K562 (cell line): ENCODE results near the gene APOL4. TPM values are rescaled to one million over a fixed set of nuclear protein-coding genes. Genes with fewer than 3 reads are reported as not detected.

Experiments
- ATAC-seq: fragments of 200-7000 bp; cut with Tn5 transposase; 3 replicates; pipeline ENCODE4 v1.9.1; 2020; ENCODE audit warnings: moderate library complexity
- BruUV-seq: library from RNA; stranded (reverse); fragments of 400-500 nt; replicated peaks from 2 replicates; lab custom pipeline; 2021; lab: Mats Ljungman, UMichigan
- CTCF ChIA-PET: fragments of 300-600 bp; formaldehyde crosslinking; extraction: SDS; loops from one replicate; lab custom pipeline; 2021; ENCODE audit warnings: low intra/inter-chr PET ratio; lab: Yijun Ruan, JAX
- POLR2A ChIA-PET: fragments of 300-600, 350-650 bp; sonication (Branson Sonifier 250); formaldehyde crosslinking; extraction: SDS; loops from one replicate; lab custom pipeline; 2021; ENCODE audit warnings: antibody characterized with exemption, inconsistent platforms; lab: Yijun Ruan, JAX
- DNase-seq, 4 experiments: peaks; one replicate each; pipeline versions ENCODE4 v3.0.0 to v3.0.0-alpha.2; 2011 to 2018; ENCODE audit warnings: low spot score in 3 of 4, mixed read lengths in 3 of 4; ENCODE audit errors: extremely low read depth in 1 of 4
- FAIRE-seq: peaks from 2 replicates; lab custom pipeline; 2011; peaks lifted over from hg19 to GRCh38; lab: Jason Lieb, UNC
- H2AFZ ChIP-seq: 2 replicates; pipeline ENCODE4 v1.6.0; 2011; ENCODE audit warnings: low read depth, low read length, control low read depth, inconsistent platforms
- H3K27ac ChIP-seq: fragments of 200-600 bp; 3 replicates; pipeline ENCODE4 v1.8.0; 2011; ENCODE audit warnings: low read depth, mild to moderate bottlenecking, control low read depth, inconsistent platforms, low read length, moderate library complexity, mixed read lengths; ENCODE audit errors: extremely low read depth
- H3K27me3 ChIP-seq, 2 experiments: fragments of 300-600 bp in 1 of 2; 2 replicates in 1 of 2; 3 replicates in 1 of 2; pipeline versions ENCODE4 v1.6.0 to v1.8.0; 2011; ENCODE audit warnings: inconsistent platforms in 2 of 2, low read length in 2 of 2, mild to moderate bottlenecking in 1 of 2, mixed read lengths in 1 of 2, moderate library complexity in 1 of 2; ENCODE audit not compliant: control insufficient read depth in 2 of 2, insufficient read depth in 2 of 2
- H3K36me3 ChIP-seq: fragments of 300-600 bp; 3 replicates; pipeline ENCODE4 v1.8.0; 2011; ENCODE audit warnings: mild to moderate bottlenecking, low read length, inconsistent platforms; ENCODE audit not compliant: control insufficient read depth, insufficient read depth
- H3K4me1 ChIP-seq, 2 experiments: fragments of 200-600 bp in 1 of 2; replicated peaks in 1 of 2; 2 replicates in 1 of 2; 3 replicates in 1 of 2; pipeline versions ENCODE4 v1.5.1 to v1.8.0; 2011; ENCODE audit warnings: inconsistent platforms in 2 of 2, low read length in 2 of 2, mild to moderate bottlenecking in 1 of 2, mixed read lengths in 1 of 2, moderate library complexity in 1 of 2; ENCODE audit not compliant: control insufficient read depth in 2 of 2, insufficient read depth in 2 of 2
- H3K4me2 ChIP-seq: 2 replicates; pipeline ENCODE4 v1.6.1; 2011; ENCODE audit warnings: low read length, control low read depth, inconsistent platforms, mixed read lengths; ENCODE audit not compliant: insufficient read depth
- H3K4me3 ChIP-seq: fragments of 200-600 bp; sonication (generic), shearing (Covaris generic); 2 replicates; pipeline ENCODE4 v1.5.1; 2016; ENCODE audit warnings: control low read depth, inconsistent platforms
- H3K79me2 ChIP-seq: fragments of 200-600 bp; 3 replicates; pipeline ENCODE4 v1.8.0; 2011; ENCODE audit warnings: low read length, inconsistent platforms; ENCODE audit not compliant: control insufficient read depth, insufficient read depth
- H3K9ac ChIP-seq, 2 experiments: 2 replicates each; pipeline versions ENCODE4 v1.6.0 to v1.6.1; 2011; ENCODE audit warnings: low read depth in 2 of 2, low read length in 2 of 2, control low read depth in 1 of 2, inconsistent platforms in 1 of 2, mild to moderate bottlenecking in 1 of 2, mixed read lengths in 1 of 2; ENCODE audit not compliant: insufficient read depth in 1 of 2
- H3K9me1 ChIP-seq: one replicate; pipeline ENCODE4 v1.6.0; 2011; ENCODE audit warnings: inconsistent platforms, mild to moderate bottlenecking, low read length, moderate library complexity; ENCODE audit not compliant: control insufficient read depth, insufficient read depth
- H3K9me3 ChIP-seq: replicated peaks from 2 replicates; pipeline ENCODE4 v1.5.1; 2011; ENCODE audit warnings: low read depth, low read length, inconsistent platforms; ENCODE audit not compliant: control insufficient read depth, insufficient read depth
- H4K20me1 ChIP-seq: replicated peaks from 2 replicates; pipeline ENCODE4 v1.6.1; 2011; ENCODE audit warnings: low read length, inconsistent platforms, mixed read lengths; ENCODE audit not compliant: control insufficient read depth, insufficient read depth
- YBX1 ChIP-seq: fragments of 450-650 bp; IDR thresholded peaks from 2 replicates; pipeline ENCODE4 v1.7.1; 2016; ENCODE audit warnings: mild to moderate bottlenecking
- ZFP1 ChIP-seq: fragments of 450-650 bp; formaldehyde crosslinking; IDR thresholded peaks from 2 replicates; pipeline ENCODE4 v1.4.0; 2020; ENCODE audit warnings: mild to moderate bottlenecking, mixed read lengths
- WGBS: fragments of 100-300 bp; shearing (Covaris generic); methylation state at CpG from one replicate; pipeline ENCODE4 v1.1.6; 2016; ENCODE audit warnings: low coverage, mixed read lengths; ENCODE audit not compliant: insufficient coverage; ENCODE audit errors: missing lambda C conversion rate; 5-methylcytosine and 5-hydroxymethylcytosine counted together
- in situ Hi-C: fragments of 300-500 bp; cut with MboI; formaldehyde crosslinking; loops from 4 replicates; pipeline ENCODE4 v1.15.0; 2018; ENCODE audit warnings: inconsistent platforms, mixed read lengths
- intact Hi-C: fragments of 100-400 bp; cut with micrococcal nuclease; formaldehyde crosslinking; loops from 2 replicates; pipeline ENCODE4 v1.14.2; 2022
- polyA plus RNA-seq, 8 experiments: library from polyadenylated mRNA; depleted of rRNA in 4 of 8; stranded (reverse) in 5 of 8; unstranded in 3 of 8; fragments of >200 nt; fragmentation: Nextera tagmentation in 2 of 8; fragmentation: Illumina TruSeq in 1 of 8; extraction: Ambion mirVana in 2 of 8; extraction: Trizol in 1 of 8; gene quantifications; 2 replicates each; pipeline versions ENCODE4 v1.2.1 to v1.2.3, GENCODE V29; 2011 to 2014; ENCODE audit warnings: inconsistent platforms in 1 of 8, missing spikeins in 1 of 8
- total RNA-seq, 7 experiments: library from RNA; depleted of rRNA in 6 of 7; stranded (reverse); fragments of >200 nt in 6 of 7; fragmentation: Illumina TruSeq in 2 of 7; extraction: Trizol in 2 of 7; gene quantifications; 2 replicates each; pipeline versions ENCODE4 v1.2.1 to v1.2.3, GENCODE V29; 2011 to 2021; ENCODE audit warnings: low replicate concordance in 1 of 7
- TF ChIP-seq, protein P1 (sequence below): fragments of 450-650 bp; IDR thresholded peaks from 2 replicates; pipeline ENCODE4 v1.6.1; 2016

APOL4 gene
- total and polyA plus RNA-seq, 9 of the 15 experiments (the other 6 are each of a cell fraction or from before 2014, with no cell fraction given) = 6.5 to 15.0 (median 9.8) TPM

DNA sequence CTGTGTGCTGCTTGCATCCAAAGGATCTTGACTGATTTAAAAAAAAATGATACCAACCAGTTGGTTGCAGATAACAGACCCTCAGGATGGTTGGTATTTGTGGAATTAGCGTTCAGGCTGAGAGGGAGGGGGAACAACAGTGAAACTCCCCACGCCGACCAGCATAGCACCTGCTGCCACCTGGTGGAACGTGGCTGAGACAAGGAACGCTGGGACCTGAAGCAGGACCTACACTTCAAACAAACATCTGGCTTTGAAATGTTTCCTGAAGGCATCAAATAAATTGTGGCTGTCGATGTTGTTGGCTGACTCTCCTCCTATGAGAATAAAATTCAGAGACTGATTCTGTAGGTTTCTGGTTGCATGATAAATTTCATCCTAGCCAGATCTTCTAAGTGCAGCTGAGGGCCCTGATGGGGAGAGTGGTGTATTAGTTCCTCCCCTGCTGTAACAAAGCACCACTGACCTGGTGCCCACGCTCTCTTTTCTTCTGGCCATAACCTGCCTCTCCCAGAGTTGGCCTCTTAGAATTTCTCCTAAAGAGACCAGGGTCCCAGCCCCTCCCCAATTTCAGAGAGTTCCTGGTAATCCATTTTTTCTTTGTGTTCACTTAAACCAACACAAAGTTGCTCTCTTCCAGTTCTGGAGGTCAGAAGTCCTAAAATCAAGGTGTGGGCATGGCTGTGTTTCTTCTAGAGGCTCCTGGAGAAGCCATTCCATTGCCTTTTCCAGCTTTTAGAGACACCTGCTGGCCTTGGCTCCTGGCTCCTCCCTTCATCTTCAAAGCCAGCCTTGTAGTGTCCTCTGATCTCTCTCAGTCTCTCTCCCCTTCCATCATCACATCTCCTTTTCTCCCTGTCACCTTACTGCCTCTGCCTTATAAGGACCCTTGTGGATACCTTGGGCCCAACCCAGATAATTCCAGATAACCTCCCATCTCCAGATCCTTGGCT lies 20.5 kb upstream of the APOL4 start (continued):
- TF ChIP-seq ZFP1 (CRISPR knock-in tag) = no peak

- H3K27ac ChIP-seq = no peak overlapping the region
- ATAC-seq (no peak), FAIRE-seq (no peak), DNase-seq (no peak)
- H3K4me2 ChIP-seq = no peak overlapping the region
- POLR2A ChIA-PET = no interaction called here
- no peaks in the 10 kb centered on the region for H3K9me1 ChIP-seq
- in situ Hi-C loops (no loop called here), intact Hi-C loops (loop anchor here (5.0 kb wide), 2 partner anchors 38 to 73 kb away; no protein-coding TSS in a partner anchor)
- H3K79me2 ChIP-seq = no peaks in the 10 kb centered on the region
- no peaks in the 10 kb centered on the region for H3K36me3 ChIP-seq
- no peak overlapping the region for H3K9ac ChIP-seq
- no peaks in the 10 kb centered on the region for H3K27me3 ChIP-seq
- H3K4me3 ChIP-seq = no peak overlapping the region
- H2AFZ ChIP-seq = peak overlapping the region; percentile 65
- H3K4me1 ChIP-seq = peaks cover 0 to 8% of the 10 kb centered on the region in 2 experiments; a peak in 2 of 5 replicates
- no peak for TF ChIP-seq YBX1
- TF ChIP-seq, protein P1, sequence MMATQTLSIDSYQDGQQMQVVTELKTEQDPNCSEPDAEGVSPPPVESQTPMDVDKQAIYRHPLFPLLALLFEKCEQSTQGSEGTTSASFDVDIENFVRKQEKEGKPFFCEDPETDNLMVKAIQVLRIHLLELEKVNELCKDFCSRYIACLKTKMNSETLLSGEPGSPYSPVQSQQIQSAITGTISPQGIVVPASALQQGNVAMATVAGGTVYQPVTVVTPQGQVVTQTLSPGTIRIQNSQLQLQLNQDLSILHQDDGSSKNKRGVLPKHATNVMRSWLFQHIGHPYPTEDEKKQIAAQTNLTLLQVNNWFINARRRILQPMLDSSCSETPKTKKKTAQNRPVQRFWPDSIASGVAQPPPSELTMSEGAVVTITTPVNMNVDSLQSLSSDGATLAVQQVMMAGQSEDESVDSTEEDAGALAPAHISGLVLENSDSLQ = peak; percentile 22; the same call in 1 of the 2 replicates
- BruUV-seq = no TSS peak
- CTCF ChIA-PET = interaction anchor here (1.8 kb wide), 1 partner anchor 25 kb away, joined by 6 read pairs; no protein-coding TSS in a partner anchor
- H4K20me1 ChIP-seq = no peaks in the 10 kb centered on the region
- 59% methylated on average over 6 of the region's 9 CpGs for WGBS
- no peaks in the 10 kb centered on the region for H3K9me3 ChIP-seq
These were observed 18.9 kb upstream of the APOL4 start for GRCh38 chr22:36220451-36220921.
